Activated naive CD4-positive, alpha-beta T cell treated with anti-CD3 and anti-CD28 coated beads, Interleukin-2, amount 50 U/mL, for 72 hours (primary cell): ENCODE results near the gene CEP126. TPM values are rescaled to one million over a fixed set of nuclear protein-coding genes. Genes with fewer than 3 reads are reported as not detected.

Experiments
- total RNA-seq, 2 donors: library from RNA; stranded (reverse); gene quantifications; one replicate each; pipeline ENCODE4 v1.2.3, GENCODE V29; 2022

The CEP126 gene
- total RNA-seq, 2 donors from 2014 or later, result 1.5 to 1.8 TPM

Other genes with a start within 250 kb of the CEP126 start
- not detected for gene ANGPTL5, start 1.5 kb downstream of the CEP126 start, total RNA-seq
- not detected for gene CFAP300, start 132.4 kb downstream of the CEP126 start, total RNA-seq
- gene YAP1, start 195.4 kb downstream of the CEP126 start, total RNA-seq, result under 1 TPM; 0.62 to 0.75 TPM